Measurements from ENCODE around the gene PTGS1. TPM values are rescaled to one million over a fixed set of nuclear protein-coding genes. Genes with fewer than 3 reads are reported as not detected.
A peak's percentile ranks its signal among the peaks of the same experiment; 100 is the strongest.
"Not testable (repeated sequence)": the region's sequence is repeated elsewhere in the genome, so short reads cannot be mapped to it uniquely, and the experiment has no call there.

The PTGS1 gene
- total RNA-seq: 2.2 and 6.0 TPM in 2 replicates

GRCh38 chr9:122370869-122371755 lies at the start of gene PTGS1:
TSS of gene PTGS1 (plus strand) at chr9:122371024. CDS start at chr9:122371085, 61 bp downstream.
- TF ChIP-seq, protein P1, sequence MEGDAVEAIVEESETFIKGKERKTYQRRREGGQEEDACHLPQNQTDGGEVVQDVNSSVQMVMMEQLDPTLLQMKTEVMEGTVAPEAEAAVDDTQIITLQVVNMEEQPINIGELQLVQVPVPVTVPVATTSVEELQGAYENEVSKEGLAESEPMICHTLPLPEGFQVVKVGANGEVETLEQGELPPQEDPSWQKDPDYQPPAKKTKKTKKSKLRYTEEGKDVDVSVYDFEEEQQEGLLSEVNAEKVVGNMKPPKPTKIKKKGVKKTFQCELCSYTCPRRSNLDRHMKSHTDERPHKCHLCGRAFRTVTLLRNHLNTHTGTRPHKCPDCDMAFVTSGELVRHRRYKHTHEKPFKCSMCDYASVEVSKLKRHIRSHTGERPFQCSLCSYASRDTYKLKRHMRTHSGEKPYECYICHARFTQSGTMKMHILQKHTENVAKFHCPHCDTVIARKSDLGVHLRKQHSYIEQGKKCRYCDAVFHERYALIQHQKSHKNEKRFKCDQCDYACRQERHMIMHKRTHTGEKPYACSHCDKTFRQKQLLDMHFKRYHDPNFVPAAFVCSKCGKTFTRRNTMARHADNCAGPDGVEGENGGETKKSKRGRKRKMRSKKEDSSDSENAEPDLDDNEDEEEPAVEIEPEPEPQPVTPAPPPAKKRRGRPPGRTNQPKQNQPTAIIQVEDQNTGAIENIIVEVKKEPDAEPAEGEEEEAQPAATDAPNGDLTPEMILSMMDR (conservative IDR thresholded peaks at IDR 0.05; ENCODE audit: low read depth, low read length): no peak
- DNase-seq (ENCODE audit: low read depth): no peak
- H3K4me3 ChIP-seq (ENCODE audit: low read depth, low read length): peak within 1 kb of the TSS; percentile 48

GRCh38 chr9:122322553-122322952 lies 48.3 kb upstream of the PTGS1 start:
- DNase-seq (ENCODE audit: low read depth): no peak
- TF ChIP-seq, protein P1 (conservative IDR thresholded peaks at IDR 0.05; ENCODE audit: low read depth, low read length): no peak
- H3K4me3 ChIP-seq (ENCODE audit: low read depth, low read length): no peak overlapping the region

DNA sequence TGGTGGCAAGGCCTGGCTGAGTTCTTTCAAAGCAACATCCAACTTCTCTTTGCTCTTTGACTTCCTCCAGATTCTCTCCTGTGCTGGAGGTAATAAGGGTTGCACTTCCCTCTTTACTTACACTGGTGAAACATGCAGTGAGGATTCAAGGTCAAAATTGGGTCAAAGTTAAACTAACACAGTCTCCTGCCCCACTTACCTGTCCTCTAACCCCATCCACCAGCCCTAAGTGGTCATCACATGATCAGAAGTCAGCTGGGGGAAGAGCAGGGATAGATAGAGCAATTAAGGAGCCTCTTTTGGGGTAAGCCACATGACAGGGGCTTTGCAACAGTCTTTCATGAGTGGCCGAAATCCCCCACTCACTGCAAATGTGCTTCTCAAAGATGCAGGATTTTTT lies 46.2 kb upstream of the PTGS1 start:
- DNase-seq (ENCODE audit: low read depth); H3K4me3 ChIP-seq (ENCODE audit: low read depth, low read length): not testable (repeated sequence)

DNA sequence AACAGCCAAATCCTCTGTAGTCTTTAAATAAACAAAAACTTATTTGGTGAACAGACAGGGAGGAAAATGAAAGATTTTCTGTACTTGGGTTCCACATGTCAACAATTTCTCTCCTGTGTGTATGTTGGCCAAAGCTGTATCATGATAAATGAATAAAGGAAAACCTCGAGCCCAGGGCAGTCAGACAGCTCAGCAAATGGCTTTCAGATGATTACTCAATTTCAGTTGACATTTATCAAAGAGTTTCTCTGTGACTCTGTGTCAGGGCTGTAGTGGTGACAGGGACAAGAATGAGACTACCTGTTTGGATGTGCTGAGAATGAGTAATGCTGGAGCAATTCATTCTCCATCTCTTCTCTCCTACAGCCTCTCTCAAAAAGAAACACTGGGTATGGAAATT lies 45.7 kb upstream of the PTGS1 start:
- no peak overlapping the region for H3K4me3 ChIP-seq (ENCODE audit: low read depth, low read length)
- TF ChIP-seq, protein P1 (conservative IDR thresholded peaks at IDR 0.05; ENCODE audit: low read depth, low read length): no peak
- DNase-seq (ENCODE audit: low read depth): no peak

GRCh38 chr9:122327175-122327574 lies 43.6 kb upstream of the PTGS1 start:
- TF ChIP-seq, protein P1 (conservative IDR thresholded peaks at IDR 0.05; ENCODE audit: low read depth, low read length): no peak
- no peak for DNase-seq (ENCODE audit: low read depth)
- H3K4me3 ChIP-seq (ENCODE audit: low read depth, low read length): no peak overlapping the region

DNA sequence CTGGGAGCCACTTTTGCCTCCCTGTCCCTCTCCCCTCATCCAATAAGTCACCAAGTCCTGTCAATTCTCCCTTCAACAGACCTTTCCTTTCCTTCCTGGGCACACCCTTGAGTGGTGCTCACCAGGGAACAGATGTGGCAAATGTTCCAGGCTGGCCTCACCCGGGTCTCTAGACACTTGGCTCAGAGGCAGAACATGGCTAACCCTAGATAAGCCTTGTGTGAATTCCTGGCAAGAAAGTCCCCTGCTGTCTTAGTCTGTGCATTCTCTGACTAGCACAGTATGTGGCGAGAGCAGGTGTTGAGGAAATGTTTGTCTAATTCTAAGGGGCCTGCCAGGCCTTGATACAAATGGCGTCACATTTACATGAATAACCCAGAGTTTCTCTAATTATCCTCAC lies 41.2 kb upstream of the PTGS1 start:
- H3K4me3 ChIP-seq (ENCODE audit: low read depth, low read length): no peak overlapping the region
- DNase-seq (ENCODE audit: low read depth): no peak
- TF ChIP-seq, protein P1 (conservative IDR thresholded peaks at IDR 0.05; ENCODE audit: low read depth, low read length): no peak

- DNase-seq (ENCODE audit: low read depth); H3K4me3 ChIP-seq (ENCODE audit: low read depth, low read length): not testable (repeated sequence)
Measured at GRCh38 chr9:122330466-122330865, 40.4 kb upstream of the PTGS1 start.

DNA sequence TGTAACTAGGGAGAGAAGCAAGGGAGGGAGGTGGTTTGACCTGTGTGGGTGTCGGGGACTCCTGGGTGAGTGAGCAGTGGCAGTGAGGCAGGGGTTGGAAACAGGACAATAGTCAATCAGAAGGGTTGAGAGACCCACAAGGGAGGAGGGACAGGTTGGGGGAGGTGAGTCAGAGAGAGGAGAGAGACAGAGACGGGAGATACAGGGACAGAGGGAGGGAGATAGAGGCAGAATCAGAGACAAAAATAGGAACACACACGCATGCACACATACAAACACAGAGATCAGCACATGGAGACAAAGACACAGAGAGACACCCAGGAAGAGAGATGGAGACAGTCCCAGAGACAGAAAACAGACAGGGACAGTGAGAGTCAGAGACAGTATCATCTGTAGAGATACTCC lies 39.3 kb upstream of the PTGS1 start:
- H3K4me3 ChIP-seq (ENCODE audit: low read depth, low read length): no peak overlapping the region
- DNase-seq (ENCODE audit: low read depth): no peak
- TF ChIP-seq, protein P1 (conservative IDR thresholded peaks at IDR 0.05; ENCODE audit: low read depth, low read length): no peak
